NB4 (cell line): ENCODE data around the gene BCL2.

Source experiments
- MYC ChIP-seq: IDR thresholded peaks from 2 replicates; pipeline ENCODE4 v1.6.1; 2011; ENCODE audit warnings: low read depth, low read length
- POLR2A ChIP-seq: IDR thresholded peaks from 2 replicates; pipeline ENCODE4 v1.6.1; 2011; ENCODE audit warnings: mild to moderate bottlenecking; ENCODE audit not compliant: insufficient read length; ENCODE audit errors: extremely low read depth
- TF ChIP-seq, protein P1 (sequence below): IDR thresholded peaks from one replicate; pipeline ENCODE4 v1.5.1; 2012; ENCODE audit warnings: low read depth, low read length

GRCh38 chr18:63189817-63190216 lies 129.8 kb downstream of the BCL2 start:
- no peak for TF ChIP-seq POLR2A
- TF ChIP-seq, protein P1, sequence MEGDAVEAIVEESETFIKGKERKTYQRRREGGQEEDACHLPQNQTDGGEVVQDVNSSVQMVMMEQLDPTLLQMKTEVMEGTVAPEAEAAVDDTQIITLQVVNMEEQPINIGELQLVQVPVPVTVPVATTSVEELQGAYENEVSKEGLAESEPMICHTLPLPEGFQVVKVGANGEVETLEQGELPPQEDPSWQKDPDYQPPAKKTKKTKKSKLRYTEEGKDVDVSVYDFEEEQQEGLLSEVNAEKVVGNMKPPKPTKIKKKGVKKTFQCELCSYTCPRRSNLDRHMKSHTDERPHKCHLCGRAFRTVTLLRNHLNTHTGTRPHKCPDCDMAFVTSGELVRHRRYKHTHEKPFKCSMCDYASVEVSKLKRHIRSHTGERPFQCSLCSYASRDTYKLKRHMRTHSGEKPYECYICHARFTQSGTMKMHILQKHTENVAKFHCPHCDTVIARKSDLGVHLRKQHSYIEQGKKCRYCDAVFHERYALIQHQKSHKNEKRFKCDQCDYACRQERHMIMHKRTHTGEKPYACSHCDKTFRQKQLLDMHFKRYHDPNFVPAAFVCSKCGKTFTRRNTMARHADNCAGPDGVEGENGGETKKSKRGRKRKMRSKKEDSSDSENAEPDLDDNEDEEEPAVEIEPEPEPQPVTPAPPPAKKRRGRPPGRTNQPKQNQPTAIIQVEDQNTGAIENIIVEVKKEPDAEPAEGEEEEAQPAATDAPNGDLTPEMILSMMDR, result no peak
- TF ChIP-seq MYC, result no peak
